Measurements from ENCODE around the gene OR2Y1.
"Not testable (repeated sequence)": the region's sequence is repeated elsewhere in the genome, so short reads cannot be mapped to it uniquely, and the experiment has no call there.

OR2Y1 gene

GRCh38 chr5:180704362-180704761 is 35.5 kb downstream of the OR2Y1 start:
- DNase-seq, result no peak
- Mint-ChIP-seq H3K9me3 (peaks cover 5% of the 10 kb centered on the region), H3K27ac (no peak overlapping the region), H3K4me3 (no peak overlapping the region), H3K36me3 (ENCODE audit: low read depth) (no peaks in the 10 kb centered on the region), H3K27me3 (no peaks in the 10 kb centered on the region), H3K4me1 (ENCODE audit: low read depth) (peaks cover 3% of the 10 kb centered on the region)

DNA sequence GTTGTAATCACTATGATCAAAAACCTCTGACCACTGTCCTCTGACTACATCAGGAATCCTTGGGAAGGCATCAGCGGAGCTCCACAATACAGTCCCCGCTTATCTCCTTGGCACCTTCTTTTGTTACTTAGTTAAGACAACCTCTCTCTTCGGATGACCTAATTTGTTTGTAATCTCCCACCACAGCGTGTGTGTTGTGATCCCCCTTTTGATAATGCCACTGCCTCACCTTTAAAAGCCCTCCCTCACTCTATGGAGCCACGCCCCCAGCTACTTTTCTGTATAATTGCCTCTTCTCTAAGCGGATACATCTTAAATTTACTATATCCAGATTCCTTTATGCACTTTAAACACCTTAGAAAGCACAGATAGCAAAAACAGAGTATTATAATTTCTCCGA is 35.9 kb downstream of the OR2Y1 start:
- Mint-ChIP-seq H3K27me3 (no peaks in the 10 kb centered on the region), H3K4me3 (no peak overlapping the region), H3K9me3 (peaks cover 5% of the 10 kb centered on the region), H3K36me3 (ENCODE audit: low read depth) (no peaks in the 10 kb centered on the region), H3K27ac (no peak overlapping the region), H3K4me1 (ENCODE audit: low read depth) (peaks cover 7% of the 10 kb centered on the region)
- DNase-seq, result no peak

GRCh38 chr5:180703371-180703770 is 36.5 kb downstream of the OR2Y1 start:
- not testable (repeated sequence) for DNase-seq; H3K4me3 Mint-ChIP-seq; H3K36me3 Mint-ChIP-seq (ENCODE audit: low read depth); H3K27ac Mint-ChIP-seq; H3K9me3 Mint-ChIP-seq; H3K27me3 Mint-ChIP-seq
- peaks cover 12% of the 10 kb centered on the region for H3K4me1 Mint-ChIP-seq (ENCODE audit: low read depth)

GRCh38 chr5:180700440-180700839 is 39.4 kb downstream of the OR2Y1 start:
- not testable (repeated sequence) for DNase-seq; H3K27me3 Mint-ChIP-seq; H3K27ac Mint-ChIP-seq; H3K9me3 Mint-ChIP-seq; H3K4me3 Mint-ChIP-seq; H3K36me3 Mint-ChIP-seq (ENCODE audit: low read depth)
- H3K4me1 Mint-ChIP-seq (ENCODE audit: low read depth), result peaks cover 15% of the 10 kb centered on the region

DNA sequence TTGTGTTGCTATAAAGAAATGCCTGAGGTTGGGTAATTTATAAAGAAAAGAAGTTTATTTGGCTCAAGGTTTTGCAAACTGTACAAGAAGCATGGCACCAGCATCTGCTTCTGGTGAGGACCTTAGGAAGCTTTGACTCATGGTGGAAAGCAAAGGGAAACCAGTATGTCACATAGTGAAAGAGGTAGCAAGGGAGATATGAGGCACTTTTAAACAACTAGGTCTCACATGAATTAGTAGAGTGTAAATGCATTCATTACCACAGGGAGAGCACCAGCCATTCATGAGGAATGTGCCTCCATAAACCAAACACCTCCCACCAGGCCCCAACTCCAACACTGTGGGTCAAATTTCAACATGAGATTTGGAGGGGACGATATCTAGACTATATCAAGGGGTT is 40.8 kb downstream of the OR2Y1 start:
- Mint-ChIP-seq H3K27me3 (no peaks in the 10 kb centered on the region), H3K9me3 (peaks cover 5% of the 10 kb centered on the region), H3K4me3 (no peak overlapping the region), H3K27ac (peak overlapping the region; percentile 34), H3K36me3 (ENCODE audit: low read depth) (no peaks in the 10 kb centered on the region), H3K4me1 (ENCODE audit: low read depth) (peaks cover 15% of the 10 kb centered on the region)
- DNase-seq, result no peak

DNA sequence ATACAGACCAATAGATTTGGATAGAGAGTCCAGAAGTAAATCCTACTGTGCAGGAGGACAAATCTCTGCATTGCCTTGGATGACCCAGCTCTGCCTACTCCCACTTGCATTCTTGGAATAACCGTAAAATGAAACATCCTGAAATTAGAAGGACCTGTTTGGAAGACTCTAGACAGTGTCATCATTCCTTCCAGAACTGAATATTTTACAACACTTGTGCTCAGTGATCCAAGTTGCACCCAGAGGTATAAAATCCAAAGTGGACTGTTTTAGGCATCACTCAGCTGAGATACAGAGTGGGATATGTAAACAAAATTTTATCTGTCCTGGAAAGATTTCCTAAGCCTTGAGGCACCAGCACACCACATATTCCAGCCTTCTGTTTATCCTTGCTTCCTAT is 43.7 kb downstream of the OR2Y1 start:
- Mint-ChIP-seq H3K36me3 (ENCODE audit: low read depth) (no peaks in the 10 kb centered on the region), H3K4me1 (ENCODE audit: low read depth) (peaks cover 25% of the 10 kb centered on the region), H3K27me3 (no peaks in the 10 kb centered on the region), H3K9me3 (peaks cover 3% of the 10 kb centered on the region), H3K4me3 (no peak overlapping the region), H3K27ac (no peak overlapping the region)
- DNase-seq, result no peak

DNA sequence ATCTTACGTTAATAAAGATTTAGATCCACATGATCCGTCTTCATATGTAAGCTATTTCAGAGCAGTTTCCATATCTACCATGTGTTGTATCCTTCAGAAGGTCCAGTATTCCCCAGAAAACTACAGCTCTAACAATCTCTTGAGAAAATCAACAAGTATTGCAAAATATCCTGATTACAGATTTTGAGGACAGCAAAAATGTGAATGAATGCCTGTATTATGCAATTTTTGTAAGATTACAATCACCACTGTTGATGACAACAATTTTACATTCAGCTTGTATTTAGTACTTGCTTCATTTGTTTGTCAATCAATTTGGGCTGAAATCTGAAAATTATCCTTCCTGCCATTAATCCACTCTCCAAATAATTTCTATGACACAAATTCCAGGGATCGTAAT is 47.4 kb downstream of the OR2Y1 start:
- DNase-seq, result no peak
- Mint-ChIP-seq H3K4me3 (no peak overlapping the region), H3K9me3 (no peaks in the 10 kb centered on the region), H3K27me3 (no peaks in the 10 kb centered on the region), H3K27ac (no peak overlapping the region), H3K4me1 (ENCODE audit: low read depth) (peaks cover 38% of the 10 kb centered on the region), H3K36me3 (ENCODE audit: low read depth) (no peaks in the 10 kb centered on the region)

GRCh38 chr5:180691046-180691445 is 48.8 kb downstream of the OR2Y1 start:
- Mint-ChIP-seq H3K36me3 (ENCODE audit: low read depth) (no peaks in the 10 kb centered on the region), H3K4me1 (ENCODE audit: low read depth) (peaks cover 46% of the 10 kb centered on the region), H3K27me3 (no peaks in the 10 kb centered on the region), H3K4me3 (no peak overlapping the region), H3K27ac (no peak overlapping the region), H3K9me3 (no peaks in the 10 kb centered on the region)
- no peak for DNase-seq

DNA sequence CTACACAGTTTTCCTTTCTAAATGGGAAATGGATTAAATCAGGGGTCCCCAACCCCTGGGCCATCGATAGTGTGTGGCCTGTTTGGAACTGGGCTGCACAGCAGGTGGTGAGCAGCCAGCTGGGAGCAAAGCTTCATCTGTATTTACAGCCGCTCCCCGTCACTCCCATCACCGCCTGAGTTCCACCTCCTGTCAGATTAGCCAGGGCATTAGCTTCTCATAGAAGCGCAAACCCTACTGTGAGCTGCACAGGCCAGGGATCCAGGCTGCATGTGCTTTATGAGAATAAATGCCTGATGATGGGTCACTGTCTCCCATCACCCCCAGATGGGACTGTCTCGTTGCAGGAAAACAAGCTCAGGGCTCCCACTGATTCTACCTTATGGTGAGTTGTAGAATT is 49.3 kb downstream of the OR2Y1 start:
- H3K27me3 Mint-ChIP-seq, result no peaks in the 10 kb centered on the region
- no peak for DNase-seq
- H3K9me3 Mint-ChIP-seq, result no peaks in the 10 kb centered on the region
- H3K4me3 Mint-ChIP-seq, result no peak overlapping the region
- no peaks in the 10 kb centered on the region for H3K36me3 Mint-ChIP-seq (ENCODE audit: low read depth)
- H3K27ac Mint-ChIP-seq, result no peak overlapping the region
- peaks cover 50% of the 10 kb centered on the region for H3K4me1 Mint-ChIP-seq (ENCODE audit: low read depth)

- peak overlapping the region; percentile 64 for H3K4me3 Mint-ChIP-seq
- H3K9me3 Mint-ChIP-seq, result no peaks in the 10 kb centered on the region
- H3K27ac Mint-ChIP-seq, result peak overlapping the region; percentile 90
- no peak for DNase-seq
- H3K36me3 Mint-ChIP-seq (ENCODE audit: low read depth), result no peaks in the 10 kb centered on the region
- H3K4me1 Mint-ChIP-seq (ENCODE audit: low read depth), result peaks cover 54% of the 10 kb centered on the region
- no peaks in the 10 kb centered on the region for H3K27me3 Mint-ChIP-seq
Measured at GRCh38 chr5:180689775-180690174, 50.1 kb downstream of the OR2Y1 start.

Measured in activated T-cell treated with anti-CD3 and anti-CD28 coated beads, Interleukin-2, amount 50 U/mL, for 24 hours (primary cell).